OCI-LY7 (cell line): ENCODE results near the gene AREL1.

Experiments used
- EZH2phosphoT487 ChIP-seq: fragments of 200-600 bp; sonication (generic); IDR thresholded peaks from 2 replicates; pipeline ENCODE4 v1.6.1; 2018; ENCODE audit warnings: low read depth, borderline replicate concordance, mild to moderate bottlenecking, mixed run types, antibody characterized with exemption, low read length, moderate library complexity, mixed read lengths
- TF ChIP-seq, protein P1 (sequence below): fragments of 200-600 bp; sonication (generic); conservative IDR thresholded peaks from 2 replicates; pipeline ENCODE4 v1.5.1; 2014; ENCODE audit warnings: mild to moderate bottlenecking, antibody characterized with exemption, low read length, moderate library complexity, mixed read lengths

GRCh38 chr14:74698465-74698864 is 14.4 kb downstream of the AREL1 start:
- TF ChIP-seq, protein P1, sequence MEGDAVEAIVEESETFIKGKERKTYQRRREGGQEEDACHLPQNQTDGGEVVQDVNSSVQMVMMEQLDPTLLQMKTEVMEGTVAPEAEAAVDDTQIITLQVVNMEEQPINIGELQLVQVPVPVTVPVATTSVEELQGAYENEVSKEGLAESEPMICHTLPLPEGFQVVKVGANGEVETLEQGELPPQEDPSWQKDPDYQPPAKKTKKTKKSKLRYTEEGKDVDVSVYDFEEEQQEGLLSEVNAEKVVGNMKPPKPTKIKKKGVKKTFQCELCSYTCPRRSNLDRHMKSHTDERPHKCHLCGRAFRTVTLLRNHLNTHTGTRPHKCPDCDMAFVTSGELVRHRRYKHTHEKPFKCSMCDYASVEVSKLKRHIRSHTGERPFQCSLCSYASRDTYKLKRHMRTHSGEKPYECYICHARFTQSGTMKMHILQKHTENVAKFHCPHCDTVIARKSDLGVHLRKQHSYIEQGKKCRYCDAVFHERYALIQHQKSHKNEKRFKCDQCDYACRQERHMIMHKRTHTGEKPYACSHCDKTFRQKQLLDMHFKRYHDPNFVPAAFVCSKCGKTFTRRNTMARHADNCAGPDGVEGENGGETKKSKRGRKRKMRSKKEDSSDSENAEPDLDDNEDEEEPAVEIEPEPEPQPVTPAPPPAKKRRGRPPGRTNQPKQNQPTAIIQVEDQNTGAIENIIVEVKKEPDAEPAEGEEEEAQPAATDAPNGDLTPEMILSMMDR, result no peak
- no peak for TF ChIP-seq EZH2phosphoT487
